Naive B cell (primary cell): Measurements from ENCODE around the gene INO80C. TPM values are rescaled to one million over a fixed set of nuclear protein-coding genes. Genes with fewer than 3 reads are reported as not detected.

Source experiments
- ATAC-seq, 2 donors: fragments of 150-1000 bp; cut with Tn5 transposase; 2 replicates each; pipeline ENCODE4 v1.10.0; 2021; ENCODE audit warnings: low read depth in 2 of 2, mild to moderate bottlenecking in 2 of 2, moderate library complexity in 2 of 2
- DNase-seq: peaks from one replicate; pipeline ENCODE4 v3.0.0; 2022
- H3K27ac Mint-ChIP-seq, 6 donors: one replicate each; pipeline ENCODE4 v1.8.0; 2020 to 2022; ENCODE audit warnings: mild to moderate bottlenecking in 6 of 6, mixed read lengths in 6 of 6, moderate library complexity in 5 of 6, inconsistent platforms in 2 of 6
- H3K27me3 Mint-ChIP-seq, 3 donors: one replicate each; pipeline ENCODE4 v1.8.0; 2021 to 2022; ENCODE audit warnings: mixed read lengths in 3 of 3, mild to moderate bottlenecking in 1 of 3
- H3K36me3 Mint-ChIP-seq, 2 donors: one replicate each; pipeline ENCODE4 v1.8.0; 2020 to 2022; ENCODE audit warnings: mixed read lengths in 2 of 2, inconsistent platforms in 1 of 2, mild to moderate bottlenecking in 1 of 2
- H3K4me1 Mint-ChIP-seq, 3 donors: one replicate each; pipeline ENCODE4 v1.8.0; 2020 to 2022; ENCODE audit warnings: mixed read lengths in 3 of 3, inconsistent platforms in 1 of 3, mild to moderate bottlenecking in 1 of 3, moderate library complexity in 1 of 3
- H3K4me3 Mint-ChIP-seq, 8 donors: one replicate each; pipeline ENCODE4 v1.8.0; 2020 to 2022; ENCODE audit warnings: mild to moderate bottlenecking in 8 of 8, mixed read lengths in 8 of 8, moderate library complexity in 8 of 8, inconsistent platforms in 2 of 8
- H3K9me3 Mint-ChIP-seq, 7 donors: one replicate each; pipeline ENCODE4 v1.8.0; 2020 to 2022; ENCODE audit warnings: mixed read lengths in 7 of 7, mild to moderate bottlenecking in 5 of 7, inconsistent platforms in 2 of 7, moderate library complexity in 1 of 7
- polyA plus RNA-seq, 6 donors: library from polyadenylated mRNA; unstranded; fragments of 300-500 nt; fragmentation: Illumina TruSeq; gene quantifications; one replicate each; pipeline ENCODE4 v1.2.3, GENCODE V29; 2021; ENCODE audit warnings: low read depth in 6 of 6

INO80C gene
- polyA plus RNA-seq, 6 donors from 2014 or later: 30.6 to 49.1 (median 34.2) TPM

DNA sequence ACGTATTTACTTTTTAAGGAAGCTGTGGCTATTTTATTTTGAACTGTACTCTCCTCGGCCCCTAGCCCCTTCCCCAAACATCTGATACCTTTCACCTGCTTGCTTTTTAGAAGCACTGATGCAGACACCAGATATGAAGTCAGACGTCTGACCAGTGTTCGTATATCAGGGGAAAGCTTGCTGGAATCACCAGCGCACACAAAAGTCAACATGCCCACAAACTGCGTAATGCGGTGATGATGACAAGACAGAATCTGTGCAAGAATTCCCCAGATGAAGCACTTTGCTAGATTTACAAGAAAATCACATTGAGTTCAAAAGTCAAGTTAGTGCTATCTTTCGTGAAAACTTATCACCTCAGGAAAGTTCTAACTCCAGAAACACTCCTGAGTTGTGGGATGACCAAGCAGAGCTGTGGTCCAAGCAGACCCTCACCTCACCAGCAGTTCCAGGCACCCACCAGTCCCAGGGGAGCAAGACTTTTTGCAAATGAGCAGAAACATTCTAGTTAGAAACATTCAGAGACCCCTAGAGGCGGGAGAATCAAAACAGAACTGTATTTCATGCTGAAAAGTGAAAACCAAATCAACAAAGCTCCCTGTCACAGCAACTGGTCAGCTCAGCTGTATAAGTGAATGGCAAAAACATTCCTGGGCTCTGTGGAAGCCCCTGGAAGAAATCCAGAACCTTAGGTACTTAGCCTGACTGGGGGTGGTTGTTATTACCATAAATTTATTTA is 55.7 kb downstream of the INO80C start:
- H3K36me3 Mint-ChIP-seq: no peaks in the 10 kb centered on the region
- DNase-seq (no peak), ATAC-seq (no peak)
- no peak overlapping the region for H3K4me3 Mint-ChIP-seq
- H3K9me3 Mint-ChIP-seq: peaks cover 0 to 5% (median 0%) of the 10 kb centered on the region in 7 donors
- peak overlapping the region in 1 of 6 donors; percentile 43 for H3K27ac Mint-ChIP-seq
- peaks cover 0 to 9% (median 0%) of the 10 kb centered on the region in 3 donors for H3K27me3 Mint-ChIP-seq
- peaks cover 5 to 8% (median 7%) of the 10 kb centered on the region in 3 donors for H3K4me1 Mint-ChIP-seq

DNA sequence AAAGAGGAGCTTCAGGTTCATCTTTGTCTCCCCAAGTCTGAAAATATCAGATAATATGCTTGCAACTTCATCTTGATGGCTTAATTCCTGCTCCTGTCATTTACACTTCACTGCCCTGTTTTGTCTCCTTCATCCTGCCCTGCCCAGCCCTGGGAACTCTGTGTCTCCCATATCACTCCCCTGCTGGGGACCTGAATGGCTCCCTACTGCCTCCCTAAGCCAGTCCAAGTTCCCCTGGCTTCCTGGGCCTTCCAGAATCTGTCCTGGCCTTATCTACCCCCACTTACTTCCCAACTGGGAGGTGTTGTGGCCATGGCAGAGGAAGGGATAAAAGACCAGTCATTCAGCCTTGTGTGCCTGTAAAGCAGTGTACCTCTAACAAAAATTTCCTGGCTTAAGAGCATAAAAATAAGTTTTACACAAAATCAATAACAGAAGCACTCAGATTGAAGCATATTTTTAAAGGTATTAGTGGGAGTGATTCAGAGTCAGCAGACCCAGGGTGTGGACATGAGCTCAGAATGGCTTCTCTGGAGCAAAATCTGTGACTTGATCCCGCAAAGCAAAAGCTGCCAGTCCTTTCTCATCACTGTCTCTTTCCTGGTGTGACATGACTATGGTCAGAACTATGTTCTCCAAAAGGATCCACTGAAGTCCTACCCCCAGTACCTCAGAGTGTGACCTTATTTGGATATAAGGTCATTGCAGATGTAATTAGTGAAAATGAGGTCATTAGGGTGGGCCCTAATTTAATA is 59.1 kb downstream of the INO80C start:
- Mint-ChIP-seq H3K27ac (no peak overlapping the region), H3K4me3 (peak overlapping the region in 1 of 8 donors; percentile 77)

DNA sequence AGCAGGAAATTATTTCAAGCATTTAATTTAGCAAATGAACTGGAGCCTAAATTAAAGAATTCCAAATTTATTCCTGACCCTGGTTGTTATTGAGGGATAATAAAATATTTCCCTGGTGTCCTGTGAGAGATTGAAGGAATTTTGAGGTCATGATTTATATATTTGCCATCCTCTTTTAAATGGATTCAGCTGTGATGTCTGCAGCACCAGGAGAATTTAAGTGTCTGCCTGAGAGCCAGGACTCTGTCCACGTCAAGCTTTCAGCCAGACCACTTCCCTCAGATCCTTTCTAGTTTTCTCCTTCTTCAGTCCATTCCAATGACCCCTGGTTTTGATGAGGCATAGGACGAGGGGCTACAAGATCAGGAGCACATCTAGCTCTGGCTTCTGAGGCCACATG is 59.9 kb downstream of the INO80C start:
- Mint-ChIP-seq H3K4me3 (peak overlapping the region in 1 of 8 donors; percentile 24), H3K36me3 (peaks cover 11 to 15% of the 10 kb centered on the region in 2 donors), H3K4me1 (no peaks in the 10 kb centered on the region), H3K9me3 (peaks cover 5 to 28% (median 15%) of the 10 kb centered on the region in 7 donors), H3K27me3 (peaks cover 0 to 9% (median 0%) of the 10 kb centered on the region in 3 donors), H3K27ac (no peak overlapping the region)
- ATAC-seq: no peak
- no peak for DNase-seq

More for the DNA sequence above, 59.1 kb downstream of the INO80C start:
- peaks cover 5 to 28% (median 15%) of the 10 kb centered on the region in 7 donors for H3K9me3 Mint-ChIP-seq
- H3K4me1 Mint-ChIP-seq: peaks cover 5 to 6% (median 5%) of the 10 kb centered on the region in 3 donors
- peaks cover 11 to 15% of the 10 kb centered on the region in 2 donors for H3K36me3 Mint-ChIP-seq
- DNase-seq (no peak), ATAC-seq (no peak)
- H3K27me3 Mint-ChIP-seq: peaks cover 0 to 9% (median 0%) of the 10 kb centered on the region in 3 donors

DNA sequence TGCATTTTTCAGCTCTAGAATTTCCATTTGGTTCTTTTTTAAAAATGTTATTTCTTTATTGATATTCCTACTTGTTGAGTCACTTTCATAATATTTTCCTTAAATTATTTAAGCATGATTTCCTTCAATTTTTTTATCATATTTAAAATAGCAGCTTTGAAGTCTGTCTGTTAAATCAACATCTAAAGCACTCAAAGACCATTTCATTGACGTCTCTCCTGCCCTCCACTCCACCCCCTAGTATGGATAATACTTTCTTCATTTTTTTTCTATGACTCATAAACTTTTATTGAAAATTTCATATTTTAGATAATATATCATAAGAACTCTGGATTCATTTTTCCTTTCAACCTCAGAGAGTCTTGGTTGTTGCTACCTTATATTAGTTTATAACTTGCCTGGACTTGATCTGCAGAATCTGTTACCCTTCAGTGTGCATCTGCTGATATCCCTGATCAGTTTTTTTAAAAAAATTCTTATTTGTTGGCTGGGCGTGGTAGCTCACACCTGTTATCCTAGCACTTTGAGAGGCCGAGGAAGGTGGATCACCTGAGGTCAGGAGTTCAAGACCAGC is 61.6 kb downstream of the INO80C start:
- no peak overlapping the region for H3K27ac Mint-ChIP-seq
- H3K36me3 Mint-ChIP-seq: peaks cover 11 to 15% of the 10 kb centered on the region in 2 donors
- ATAC-seq: no peak
- H3K4me3 Mint-ChIP-seq: no peak overlapping the region
- H3K27me3 Mint-ChIP-seq: peaks cover 0 to 9% (median 0%) of the 10 kb centered on the region in 3 donors
- peaks cover 5 to 28% (median 15%) of the 10 kb centered on the region in 7 donors for H3K9me3 Mint-ChIP-seq
- no peak for DNase-seq
- H3K4me1 Mint-ChIP-seq: no peaks in the 10 kb centered on the region

DNA sequence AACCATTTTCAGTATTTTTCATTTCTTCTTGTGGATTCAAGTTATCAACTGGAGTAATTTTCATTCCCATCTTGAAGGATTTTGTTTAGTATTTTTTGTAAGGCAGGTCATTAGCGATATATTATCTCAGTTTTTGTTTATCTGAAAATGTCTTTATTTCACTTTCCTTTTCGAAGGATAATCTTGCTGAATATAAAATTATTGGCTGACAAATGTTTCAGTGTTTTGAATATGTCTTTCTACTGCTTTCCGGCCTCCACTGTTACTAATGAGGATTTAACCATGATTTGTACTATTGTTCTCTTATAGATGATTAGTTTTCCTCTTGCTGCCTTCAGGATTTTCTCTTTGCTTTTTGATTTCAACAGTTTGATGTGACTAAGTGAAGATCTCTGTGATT is 62.4 kb downstream of the INO80C start:
- H3K4me1 Mint-ChIP-seq: no peaks in the 10 kb centered on the region
- H3K27ac Mint-ChIP-seq: no peak overlapping the region
- H3K36me3 Mint-ChIP-seq: peaks cover 11 to 15% of the 10 kb centered on the region in 2 donors
- H3K4me3 Mint-ChIP-seq: no peak overlapping the region
- H3K27me3 Mint-ChIP-seq: peaks cover 0 to 9% (median 0%) of the 10 kb centered on the region in 3 donors
- peaks cover 5 to 28% (median 15%) of the 10 kb centered on the region in 7 donors for H3K9me3 Mint-ChIP-seq
- DNase-seq (no peak), ATAC-seq (no peak)

DNA sequence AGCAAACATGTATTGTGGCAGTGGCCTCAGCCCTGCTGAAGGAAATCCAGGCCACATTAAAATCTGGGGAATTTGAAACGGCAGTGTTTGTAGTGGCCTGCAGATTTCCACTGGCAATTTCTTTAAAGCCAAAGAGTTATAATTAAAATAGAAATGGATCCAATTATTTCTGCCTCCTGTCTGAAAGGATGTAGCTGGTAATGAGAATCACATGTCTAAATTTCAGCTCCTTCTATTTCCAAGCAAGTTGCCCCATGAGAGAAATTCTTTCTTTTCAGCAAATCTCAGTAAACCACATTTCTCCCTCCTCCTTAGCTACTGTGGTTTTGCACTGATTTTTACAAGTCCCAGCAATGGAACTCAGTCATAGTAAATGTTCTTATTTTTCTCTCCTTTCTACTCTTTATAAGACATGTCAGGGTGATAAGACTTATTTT is 65.2 kb downstream of the INO80C start:
- no peak for DNase-seq
- Mint-ChIP-seq H3K4me3 (no peak overlapping the region), H3K9me3 (peaks cover 5 to 40% (median 15%) of the 10 kb centered on the region in 7 donors), H3K27ac (no peak overlapping the region), H3K36me3 (peaks cover 11 to 15% of the 10 kb centered on the region in 2 donors), H3K4me1 (no peaks in the 10 kb centered on the region), H3K27me3 (no peaks in the 10 kb centered on the region)
- no peak for ATAC-seq

DNA sequence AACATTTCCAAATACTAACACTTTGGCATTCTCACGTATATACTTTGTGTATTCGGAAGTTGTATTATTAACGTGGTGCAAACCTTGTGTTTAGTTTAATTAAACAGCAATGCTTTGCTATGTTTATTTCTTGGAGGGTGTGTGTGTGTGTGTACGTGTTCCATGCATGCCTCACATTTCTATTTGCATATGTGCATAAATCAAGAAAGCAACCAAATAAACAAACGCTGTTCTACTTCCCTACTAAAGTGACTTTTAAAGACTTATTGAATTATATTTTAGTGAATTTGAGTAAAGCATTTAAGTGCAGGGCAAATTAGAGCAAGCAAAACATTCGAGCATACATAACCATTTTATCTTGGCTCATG is 66.4 kb downstream of the INO80C start:
- H3K27me3 Mint-ChIP-seq: no peaks in the 10 kb centered on the region
- DNase-seq (no peak), ATAC-seq (no peak)
- H3K27ac Mint-ChIP-seq: no peak overlapping the region
- H3K4me3 Mint-ChIP-seq: no peak overlapping the region
- peaks cover 5 to 32% (median 13%) of the 10 kb centered on the region in 7 donors for H3K9me3 Mint-ChIP-seq
- no peaks in the 10 kb centered on the region for H3K4me1 Mint-ChIP-seq
- peaks cover 11 to 15% of the 10 kb centered on the region in 2 donors for H3K36me3 Mint-ChIP-seq

DNA sequence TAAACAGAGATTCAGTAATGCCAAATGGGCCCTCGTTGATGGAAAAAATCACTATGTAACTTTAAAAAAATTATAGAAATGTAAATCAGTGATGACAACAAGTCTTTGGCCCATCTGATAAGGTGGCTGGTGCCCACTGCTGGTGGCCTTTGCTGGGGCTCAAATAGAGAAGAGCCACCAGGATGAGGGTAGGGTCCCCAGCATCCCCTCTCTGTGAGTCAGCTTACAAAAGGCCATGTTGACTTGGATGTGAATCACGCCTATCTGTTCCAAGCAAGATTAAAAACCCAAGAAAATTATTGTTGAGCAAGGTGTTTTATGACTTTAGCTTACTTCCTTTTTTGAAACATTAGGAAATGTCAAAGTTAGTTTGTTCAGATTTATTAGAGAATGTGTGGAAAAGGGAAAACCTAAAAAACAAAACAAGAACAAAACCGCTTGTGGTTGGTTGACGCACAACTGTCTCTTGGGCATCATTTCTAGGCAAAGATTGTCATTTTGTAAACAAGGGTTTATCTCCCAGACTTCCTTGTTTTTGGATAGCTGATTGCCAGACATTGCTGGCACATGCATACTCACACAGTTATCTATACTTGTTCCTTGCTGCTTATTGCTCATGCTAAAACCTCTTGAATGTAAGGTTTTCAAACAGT is 66.9 kb downstream of the INO80C start:
- Mint-ChIP-seq H3K4me3 (no peak overlapping the region), H3K27me3 (no peaks in the 10 kb centered on the region), H3K27ac (no peak overlapping the region), H3K9me3 (peaks cover 4 to 26% (median 10%) of the 10 kb centered on the region in 7 donors), H3K36me3 (peaks cover 8 to 14% of the 10 kb centered on the region in 2 donors), H3K4me1 (no peaks in the 10 kb centered on the region)
- ATAC-seq (no peak), DNase-seq (no peak)

DNA sequence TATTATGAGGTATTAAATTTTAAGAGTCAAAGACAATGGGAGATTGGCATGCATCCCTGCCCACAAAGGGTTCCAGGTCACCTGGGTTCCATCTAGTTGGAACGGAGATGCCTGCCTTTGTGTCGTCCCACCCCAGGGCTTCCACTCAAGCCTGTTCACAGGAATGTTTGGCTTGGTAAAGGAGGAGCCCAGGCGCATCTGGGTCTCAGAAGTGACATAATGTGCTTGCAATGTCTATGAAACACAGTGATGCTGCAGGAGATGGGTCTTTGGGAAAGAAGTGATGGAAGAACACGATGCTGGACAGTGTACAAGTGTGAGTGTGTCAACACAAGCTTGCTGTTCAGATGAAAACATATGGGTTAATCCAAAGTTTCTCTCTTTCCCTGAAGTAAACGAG is 71.0 kb downstream of the INO80C start:
- ATAC-seq: no peak
- DNase-seq: no peak
- no peaks in the 10 kb centered on the region for H3K27me3 Mint-ChIP-seq
- no peaks in the 10 kb centered on the region for H3K4me1 Mint-ChIP-seq
- no peak overlapping the region for H3K4me3 Mint-ChIP-seq
- no peak overlapping the region for H3K27ac Mint-ChIP-seq
- H3K36me3 Mint-ChIP-seq: no peaks in the 10 kb centered on the region
- peaks cover 0 to 12% (median 3%) of the 10 kb centered on the region in 7 donors for H3K9me3 Mint-ChIP-seq

DNA sequence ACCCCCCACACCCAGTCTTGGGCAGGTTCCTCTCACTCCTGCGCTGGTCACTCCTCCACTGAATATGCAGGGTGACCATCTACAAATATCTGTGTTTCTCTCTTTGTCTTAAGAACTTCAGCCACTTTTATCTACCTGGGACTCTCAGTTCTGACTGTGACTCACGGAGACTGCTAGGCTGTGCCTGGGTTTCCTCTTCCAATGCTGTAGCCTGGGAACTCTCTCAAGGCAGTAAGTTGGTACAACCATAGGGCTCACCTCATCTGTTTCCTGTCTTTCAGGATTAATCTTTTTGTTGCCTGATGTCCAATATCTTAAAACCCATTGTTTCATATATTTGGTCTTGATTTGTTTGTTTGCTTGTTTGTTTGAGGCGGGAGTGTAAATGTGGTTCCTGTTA is 73.4 kb downstream of the INO80C start:
- Mint-ChIP-seq H3K36me3 (peaks cover 0 to under 1% of the 10 kb centered on the region in 2 donors), H3K27me3 (no peaks in the 10 kb centered on the region), H3K4me3 (no peak overlapping the region), H3K4me1 (no peaks in the 10 kb centered on the region), H3K9me3 (peaks cover 0 to 11% (median 3%) of the 10 kb centered on the region in 7 donors), H3K27ac (no peak overlapping the region)
- ATAC-seq (no peak), DNase-seq (no peak)

DNA sequence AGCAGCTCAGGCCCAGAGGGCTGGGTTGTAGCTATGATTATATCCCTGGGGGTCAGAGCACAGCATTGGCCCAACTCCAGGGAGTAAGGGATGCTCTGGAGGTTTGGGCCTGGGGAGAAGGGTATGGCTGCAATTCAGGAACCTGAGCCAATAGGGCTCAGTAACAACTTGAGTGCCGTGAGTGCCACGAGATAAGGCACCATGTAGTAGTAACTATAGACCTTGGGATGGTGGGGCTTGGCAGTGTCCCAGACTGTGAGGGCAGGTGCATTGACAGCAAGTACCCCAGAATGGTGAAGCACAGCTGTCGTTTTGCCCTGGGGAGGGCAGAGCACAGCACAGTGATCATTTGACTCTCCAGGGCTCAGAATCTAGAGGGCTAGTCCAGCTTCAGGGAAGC is 75.5 kb downstream of the INO80C start:
- DNase-seq: no peak
- no peak overlapping the region for H3K27ac Mint-ChIP-seq
- no peak for ATAC-seq
- no peaks in the 10 kb centered on the region for H3K4me1 Mint-ChIP-seq
- no peak overlapping the region for H3K4me3 Mint-ChIP-seq
- peaks cover 5 to 21% (median 13%) of the 10 kb centered on the region in 7 donors for H3K9me3 Mint-ChIP-seq
- no peaks in the 10 kb centered on the region for H3K27me3 Mint-ChIP-seq
- peaks cover 4 to 10% of the 10 kb centered on the region in 2 donors for H3K36me3 Mint-ChIP-seq

DNA sequence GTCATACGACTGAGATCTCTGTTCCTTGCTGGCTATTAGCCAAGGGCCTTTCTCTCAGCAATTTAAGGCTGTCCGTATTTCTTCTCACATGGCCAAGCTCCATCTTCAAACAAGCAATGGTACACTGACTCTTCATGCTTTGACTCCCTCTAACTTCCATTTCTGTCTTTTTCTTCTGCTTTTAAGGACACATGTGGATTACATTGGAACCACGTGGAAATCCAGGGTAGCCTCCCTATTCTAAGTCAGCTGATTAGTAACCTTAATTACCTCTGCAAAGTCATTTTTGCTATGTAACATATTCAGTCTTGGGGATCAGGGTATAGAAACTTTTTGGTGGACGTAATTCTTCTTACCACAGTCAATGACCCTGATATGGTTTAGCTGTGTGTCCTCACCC is 79.2 kb downstream of the INO80C start:
- Mint-ChIP-seq H3K36me3 (peaks cover 4 to 14% of the 10 kb centered on the region in 2 donors), H3K27ac (no peak overlapping the region)
- no peak for ATAC-seq

More for the DNA sequence above, 79.2 kb downstream of the INO80C start:
- Mint-ChIP-seq H3K4me3 (no peak overlapping the region), H3K4me1 (peaks cover 9 to 13% (median 13%) of the 10 kb centered on the region in 3 donors), H3K9me3 (peaks cover 8 to 25% (median 13%) of the 10 kb centered on the region in 7 donors), H3K27me3 (no peaks in the 10 kb centered on the region)
- no peak for DNase-seq
